Activated CD4-positive, CD25-positive, alpha-beta regulatory T cell (primary cell): Measurements from ENCODE around the gene AGXT2.
A peak's percentile ranks its signal among the peaks of the same experiment; 100 is the strongest.

ENCODE experiments used
- DNase-seq, 4 experiments: peaks; one replicate each; lab custom pipeline; 2025; lab: John Stamatoyannopoulos, UW

The AGXT2 gene

GRCh38 chr5:35047785-35048404, at the start of gene AGXT2:
AGXT2 (minus strand) TSS chr5:35047949; CDS start chr5:35047892, 57 bp downstream.
- DNase-seq, result no peak

GRCh38 chr5:35096932-35097331, 49.2 kb upstream of the AGXT2 start:
- DNase-seq, result no peak

GRCh38 chr5:35096216-35096615, 48.5 kb upstream of the AGXT2 start:
- DNase-seq, result no peak

GRCh38 chr5:35095366-35095765, 47.6 kb upstream of the AGXT2 start:
- DNase-seq, result no peak

GRCh38 chr5:35094948-35095347, 47.2 kb upstream of the AGXT2 start:
- no peak for DNase-seq

GRCh38 chr5:35092703-35093102, 45.0 kb upstream of the AGXT2 start:
- no peak for DNase-seq

- DNase-seq, result no peak
These were observed 44.0 kb upstream of the AGXT2 start for GRCh38 chr5:35091704-35092103.

- DNase-seq, result peak in 2 of 4 experiments; percentile 4 to 5
These were observed 41.9 kb upstream of the AGXT2 start for GRCh38 chr5:35089334-35090314.

GRCh38 chr5:35087991-35088390, 40.2 kb upstream of the AGXT2 start:
- no peak for DNase-seq

GRCh38 chr5:35083150-35083549, 35.4 kb upstream of the AGXT2 start:
- DNase-seq, result no peak

GRCh38 chr5:35082530-35082929, 34.8 kb upstream of the AGXT2 start:
- no peak for DNase-seq

- no peak for DNase-seq
These were observed 33.4 kb upstream of the AGXT2 start for GRCh38 chr5:35081134-35081533.

GRCh38 chr5:35073160-35073559, 25.4 kb upstream of the AGXT2 start:
- DNase-seq, result no peak

- DNase-seq, result no peak
These were observed 21.4 kb upstream of the AGXT2 start for GRCh38 chr5:35069188-35069587.

- DNase-seq, result no peak
These were observed 20.2 kb upstream of the AGXT2 start for GRCh38 chr5:35067985-35068384.

GRCh38 chr5:35066260-35066795, 18.6 kb upstream of the AGXT2 start:
- DNase-seq, result no peak

GRCh38 chr5:35063414-35063813, 15.7 kb upstream of the AGXT2 start:
- DNase-seq, result no peak

- DNase-seq, result no peak
These were observed 13.5 kb upstream of the AGXT2 start for GRCh38 chr5:35061211-35061770.

GRCh38 chr5:35060236-35060635, 12.5 kb upstream of the AGXT2 start:
- no peak for DNase-seq

GRCh38 chr5:35059251-35059650, 11.5 kb upstream of the AGXT2 start:
- no peak for DNase-seq

- no peak for DNase-seq
These were observed 10.6 kb upstream of the AGXT2 start for GRCh38 chr5:35058374-35058788.

- DNase-seq, result no peak
These were observed 8.9 kb upstream of the AGXT2 start for GRCh38 chr5:35056686-35057085.

- no peak for DNase-seq
These were observed 5.1 kb upstream of the AGXT2 start for GRCh38 chr5:35052838-35053237.
